ENCODE data around the gene AP2M1.

- no peak for TF ChIP-seq CTCF (IDR thresholded peaks at IDR 0.05)
- no peak for TF ChIP-seq SMC3 (IDR thresholded peaks at IDR 0.05; ENCODE audit: low read depth, low read length)
- no peak for TF ChIP-seq TAF1 (IDR thresholded peaks at IDR 0.05; ENCODE audit: borderline replicate concordance, low read depth, low read length)
- TF ChIP-seq SIN3A (IDR thresholded peaks at IDR 0.05; ENCODE audit: borderline replicate concordance, low read depth, low read length) = no peak
- no peak for TF ChIP-seq TCF12 (IDR thresholded peaks at IDR 0.05)
- TF ChIP-seq ELF1 (IDR thresholded peaks at IDR 0.05) = no peak
- no peak for TF ChIP-seq CHD2 (IDR thresholded peaks at IDR 0.05; ENCODE audit: low read length, partially characterized antibody)
- TF ChIP-seq GABPA (IDR thresholded peaks at IDR 0.05; ENCODE audit: low read depth) = no peak
Measured at GRCh38 chr3:184177767-184178306, 3.2 kb downstream of the AP2M1 start.

Measured in SK-N-SH (cell line).